Measurements from ENCODE around the gene CDH23. TPM values are rescaled to one million over a fixed set of nuclear protein-coding genes. Genes with fewer than 3 reads are reported as not detected.

CDH23 gene
- total and polyA plus RNA-seq, 7 donors = 1.00 to 3.8 (median 1.9) TPM

DNA sequence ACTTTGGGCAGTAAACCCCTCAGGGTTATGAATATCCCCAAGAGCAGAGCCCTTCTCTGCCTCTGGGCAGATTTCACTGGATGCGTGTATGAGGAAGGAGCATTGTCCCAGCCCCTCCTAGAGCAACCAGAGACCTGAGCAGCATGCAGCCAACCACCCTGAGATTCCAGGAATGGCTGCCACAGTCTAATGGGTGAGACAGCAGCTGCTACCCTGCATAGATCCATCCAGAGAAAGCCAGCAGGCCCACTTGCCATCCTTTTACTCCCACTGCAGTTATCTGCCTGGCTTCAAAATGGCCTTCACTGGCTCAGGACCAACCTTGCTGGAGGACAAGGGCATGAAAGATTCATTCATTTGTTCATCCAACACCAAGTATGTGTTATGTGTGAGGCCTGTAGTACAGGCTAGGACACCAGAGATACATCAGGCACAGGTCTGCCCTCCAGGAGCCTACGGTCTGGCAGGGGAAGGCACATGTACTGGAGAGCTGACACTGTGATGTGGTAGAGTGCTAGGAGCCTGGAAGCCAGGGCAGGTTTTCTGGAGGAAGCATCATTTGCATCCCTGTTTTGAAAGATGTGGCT, 349.0 kb downstream of the CDH23 start:
- H3K27me3 ChIP-seq (ENCODE audit: insufficient read depth in 3 of 3, low read length in 2 of 3) = no peaks in the 10 kb centered on the region
- ATAC-seq (no peak), DNase-seq (peak in 1 of 2 donors; percentile 13)
- peaks cover 0 to 6% of the 10 kb centered on the region in 2 donors for H3K36me3 ChIP-seq (ENCODE audit: insufficient read depth in 1 of 2, low read depth in 1 of 2)
- H3K27ac ChIP-seq = no peak overlapping the region
- intact Hi-C loops (cut with DNase I) = no loop called here
- no peaks in the 10 kb centered on the region for H3K9me3 ChIP-seq
- TF ChIP-seq, protein P1, sequence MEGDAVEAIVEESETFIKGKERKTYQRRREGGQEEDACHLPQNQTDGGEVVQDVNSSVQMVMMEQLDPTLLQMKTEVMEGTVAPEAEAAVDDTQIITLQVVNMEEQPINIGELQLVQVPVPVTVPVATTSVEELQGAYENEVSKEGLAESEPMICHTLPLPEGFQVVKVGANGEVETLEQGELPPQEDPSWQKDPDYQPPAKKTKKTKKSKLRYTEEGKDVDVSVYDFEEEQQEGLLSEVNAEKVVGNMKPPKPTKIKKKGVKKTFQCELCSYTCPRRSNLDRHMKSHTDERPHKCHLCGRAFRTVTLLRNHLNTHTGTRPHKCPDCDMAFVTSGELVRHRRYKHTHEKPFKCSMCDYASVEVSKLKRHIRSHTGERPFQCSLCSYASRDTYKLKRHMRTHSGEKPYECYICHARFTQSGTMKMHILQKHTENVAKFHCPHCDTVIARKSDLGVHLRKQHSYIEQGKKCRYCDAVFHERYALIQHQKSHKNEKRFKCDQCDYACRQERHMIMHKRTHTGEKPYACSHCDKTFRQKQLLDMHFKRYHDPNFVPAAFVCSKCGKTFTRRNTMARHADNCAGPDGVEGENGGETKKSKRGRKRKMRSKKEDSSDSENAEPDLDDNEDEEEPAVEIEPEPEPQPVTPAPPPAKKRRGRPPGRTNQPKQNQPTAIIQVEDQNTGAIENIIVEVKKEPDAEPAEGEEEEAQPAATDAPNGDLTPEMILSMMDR (IDR thresholded peaks at IDR 0.05) = no peak
- 79 to 89% (median 84%) methylated on average over 2 of the region's 2 CpGs for WGBS, 3 donors
- H3K4me3 ChIP-seq = no peak overlapping the region
- H3K4me1 ChIP-seq = peaks cover 42% of the 10 kb centered on the region

DNA sequence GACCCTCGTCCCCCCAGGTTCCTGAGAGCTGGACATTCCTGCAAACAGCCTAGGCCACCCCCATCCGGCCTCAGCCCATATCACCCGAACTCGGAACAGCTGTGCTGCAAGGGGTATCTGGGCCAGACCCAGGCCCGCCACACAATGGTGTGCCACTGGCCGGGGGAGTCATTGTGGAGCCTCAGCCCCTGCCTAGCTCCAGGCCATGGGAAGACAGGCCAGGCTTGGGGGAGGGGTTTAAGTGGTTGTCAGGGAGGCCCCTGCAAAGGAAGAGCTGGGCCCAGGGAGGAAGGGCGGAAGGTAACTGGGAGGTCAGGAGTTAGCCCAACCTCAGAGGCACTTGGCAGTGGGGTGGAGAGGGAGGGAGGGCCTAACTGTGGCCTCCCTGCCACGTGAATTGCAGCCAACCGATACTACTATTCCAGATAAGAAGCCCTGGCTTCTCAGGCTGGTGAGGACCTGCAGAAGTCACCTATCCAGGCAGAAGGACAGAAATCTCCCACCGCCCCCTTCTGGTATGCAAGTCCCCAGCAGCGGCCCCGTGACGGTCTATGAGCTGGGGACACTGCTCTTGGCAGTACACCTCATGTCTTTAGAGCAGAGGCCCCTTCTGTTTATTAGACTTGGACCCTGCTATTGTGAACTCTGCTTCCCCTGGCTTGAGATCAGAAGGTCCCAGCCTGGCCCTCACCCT, 349.8 kb downstream of the CDH23 start:
- DNase-seq = peak in 1 of 2 donors; percentile 56
- ATAC-seq = peak in 2 of 4 donors; percentile 15 to 18
- H3K27me3 ChIP-seq (ENCODE audit: insufficient read depth in 3 of 3, low read length in 2 of 3) = no peaks in the 10 kb centered on the region
- TF ChIP-seq, protein P1 (IDR thresholded peaks at IDR 0.05) = no peak
- no peaks in the 10 kb centered on the region for H3K9me3 ChIP-seq
- intact Hi-C loops (cut with DNase I) = no loop called here
- H3K4me3 ChIP-seq = no peak overlapping the region
- no peak overlapping the region for H3K27ac ChIP-seq
- peaks cover 0 to 7% of the 10 kb centered on the region in 2 donors for H3K36me3 ChIP-seq (ENCODE audit: insufficient read depth in 1 of 2, low read depth in 1 of 2)
- peaks cover 44% of the 10 kb centered on the region for H3K4me1 ChIP-seq
- WGBS, 3 donors = 54 to 59% (median 57%) methylated on average over 13 of the region's 13 CpGs

DNA sequence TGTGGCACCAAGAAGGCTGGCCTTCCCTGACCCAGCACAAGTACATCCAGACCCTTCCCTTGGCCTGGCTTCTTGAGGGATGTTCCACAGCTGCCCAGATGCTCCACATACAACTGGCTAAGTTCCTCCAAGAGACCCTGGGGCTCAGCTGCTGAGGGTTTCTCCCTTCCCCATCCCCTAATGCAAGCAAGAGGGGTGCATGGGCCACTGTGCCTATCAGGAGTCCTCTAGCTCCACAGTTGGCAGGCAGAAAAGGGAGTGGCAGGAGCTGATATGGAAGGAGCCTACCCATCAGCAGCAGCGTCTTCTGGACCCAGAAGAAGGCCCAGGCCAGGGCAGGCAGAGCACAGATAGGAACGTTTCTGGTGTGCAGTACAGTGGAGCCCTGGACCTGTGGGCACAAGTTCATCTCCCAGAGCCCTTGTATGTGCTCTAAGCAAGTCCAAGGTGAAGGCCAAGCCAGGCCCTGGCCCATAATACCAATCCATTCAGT, 350.4 kb downstream of the CDH23 start:
- peaks cover 0 to 13% of the 10 kb centered on the region in 2 donors for H3K36me3 ChIP-seq (ENCODE audit: insufficient read depth in 1 of 2, low read depth in 1 of 2)
- 60 to 81% (median 72%) methylated on average over 2 of the region's 2 CpGs for WGBS, 3 donors
- H3K4me3 ChIP-seq = no peak overlapping the region
- H3K9me3 ChIP-seq = no peaks in the 10 kb centered on the region
- DNase-seq (peak in 1 of 2 donors; percentile 34), ATAC-seq (no peak)
- TF ChIP-seq, protein P1 (IDR thresholded peaks at IDR 0.05) = no peak
- intact Hi-C loops (cut with DNase I) = no loop called here
- H3K27ac ChIP-seq = peak overlapping the region; percentile 15
- H3K27me3 ChIP-seq (ENCODE audit: insufficient read depth in 3 of 3, low read length in 2 of 3) = no peaks in the 10 kb centered on the region
- peaks cover 44% of the 10 kb centered on the region for H3K4me1 ChIP-seq

DNA sequence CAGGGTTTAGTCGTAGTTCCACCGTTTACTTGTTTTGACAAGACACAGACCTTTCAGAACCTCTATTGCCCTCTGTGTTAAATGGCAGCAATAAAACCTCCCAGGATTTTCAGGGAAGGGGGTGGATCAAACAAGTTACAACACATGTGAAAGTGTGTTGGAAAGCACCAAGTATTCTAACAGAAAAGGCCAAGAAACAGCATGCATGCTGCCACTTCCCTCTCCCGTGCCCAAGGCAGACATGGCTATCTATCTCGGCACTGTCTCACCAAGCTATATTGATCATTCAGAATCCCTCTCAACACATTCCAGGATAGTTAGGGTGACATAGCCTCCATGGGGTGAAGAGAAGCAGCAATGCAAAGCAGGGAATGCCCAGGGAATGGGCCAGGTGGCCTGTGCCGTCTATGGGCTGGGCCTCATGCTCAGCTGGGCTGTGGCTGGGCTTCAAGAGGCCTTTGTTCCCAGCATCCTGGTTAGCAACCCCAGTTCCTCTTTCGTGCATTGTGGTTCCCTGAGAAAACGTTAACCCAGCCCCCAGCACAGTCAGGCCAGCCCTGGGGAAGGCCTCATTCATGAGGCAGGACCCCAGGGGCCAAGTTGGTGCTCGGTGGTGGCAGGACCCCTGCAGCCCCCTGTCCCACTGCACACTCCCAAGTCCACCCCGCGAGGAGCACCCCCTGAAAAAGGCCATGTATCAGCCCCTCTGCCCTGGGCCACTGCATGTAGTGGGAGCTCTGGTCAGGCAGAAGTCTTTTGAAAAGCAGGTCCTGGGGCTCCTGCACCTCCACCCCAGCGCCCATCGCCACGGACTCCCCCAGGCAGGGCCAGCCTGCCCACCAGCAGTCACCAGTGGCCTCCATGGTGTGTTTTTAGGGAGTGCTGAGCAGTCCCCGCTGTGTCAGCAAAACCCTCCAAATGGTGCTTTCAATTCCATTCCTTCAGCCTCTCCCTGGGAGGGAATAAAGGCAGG, 351.1 kb downstream of the CDH23 start:
- Histone ChIP-seq H3K9me3 (no peaks in the 10 kb centered on the region), H3K27me3 (ENCODE audit: insufficient read depth in 3 of 3, low read length in 2 of 3) (no peaks in the 10 kb centered on the region), H3K27ac (peak overlapping the region; percentile 15), H3K36me3 (ENCODE audit: insufficient read depth in 1 of 2, low read depth in 1 of 2) (peaks cover 0 to 14% of the 10 kb centered on the region in 2 donors), H3K4me1 (peaks cover 49% of the 10 kb centered on the region), H3K4me3 (no peak overlapping the region)
- 70 to 75% (median 73%) methylated on average over 14 of the region's 14 CpGs for WGBS, 3 donors
- TF ChIP-seq, protein P1 (IDR thresholded peaks at IDR 0.05) = no peak
- DNase-seq (peak in 1 of 2 donors; percentile 60), ATAC-seq (peak in 1 of 4 donors; percentile 25)
- intact Hi-C loops (cut with DNase I) = no loop called here

All from psoas muscle (tissue), 8 donors.